Measurements from ENCODE around the gene PTMS.

The PTMS gene

DNA sequence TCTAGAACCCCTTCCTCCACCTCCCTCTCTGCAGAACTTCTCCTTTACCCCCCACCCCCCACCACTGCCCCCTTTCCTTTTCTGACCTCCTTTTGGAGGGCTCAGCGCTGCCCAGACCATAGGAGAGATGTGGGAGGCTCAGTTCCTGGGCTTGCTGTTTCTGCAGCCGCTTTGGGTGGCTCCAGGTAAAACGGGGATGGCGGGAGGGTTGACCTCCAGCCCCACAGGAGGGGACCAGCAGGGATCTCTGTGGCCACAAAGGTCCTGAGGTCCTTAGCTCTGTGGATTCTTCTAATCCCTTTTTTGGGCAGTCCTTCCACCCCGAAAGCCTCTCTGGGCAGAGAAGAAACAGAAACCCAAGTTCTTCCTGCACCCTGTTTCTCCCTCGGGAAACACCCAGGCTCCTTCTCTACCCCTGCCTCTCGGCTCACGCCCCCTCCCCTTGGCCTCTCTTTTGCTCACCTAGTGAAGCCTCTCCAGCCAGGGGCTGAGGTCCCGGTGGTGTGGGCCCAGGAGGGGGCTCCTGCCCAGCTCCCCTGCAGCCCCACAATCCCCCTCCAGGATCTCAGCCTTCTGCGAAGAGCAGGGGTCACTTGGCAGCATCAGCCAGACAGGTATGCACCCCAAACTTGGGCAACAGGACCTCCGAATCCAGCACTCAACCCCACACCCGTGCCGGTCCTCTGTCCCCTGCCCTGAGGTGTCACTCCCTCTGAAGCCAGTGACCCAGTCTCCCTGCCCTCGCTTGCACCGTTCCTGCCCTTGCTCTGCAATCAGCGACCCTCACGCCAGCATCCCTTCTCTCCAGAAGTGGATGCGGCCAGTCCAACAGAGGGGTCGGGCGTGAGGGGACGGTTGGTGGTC lies 6.8 kb downstream of the PTMS start:
- DNase-seq = no peak

- no peak for DNase-seq
Measured at GRCh38 chr12:6773590-6774351, 7.6 kb downstream of the PTMS start.

- DNase-seq = no peak
Measured at GRCh38 chr12:6774499-6775062, 8.4 kb downstream of the PTMS start.

GRCh38 chr12:6775185-6776174 lies 9.3 kb downstream of the PTMS start:
- DNase-seq = no peak

- no peak for DNase-seq
Measured at GRCh38 chr12:6777386-6777785, 11.2 kb downstream of the PTMS start.

DNA sequence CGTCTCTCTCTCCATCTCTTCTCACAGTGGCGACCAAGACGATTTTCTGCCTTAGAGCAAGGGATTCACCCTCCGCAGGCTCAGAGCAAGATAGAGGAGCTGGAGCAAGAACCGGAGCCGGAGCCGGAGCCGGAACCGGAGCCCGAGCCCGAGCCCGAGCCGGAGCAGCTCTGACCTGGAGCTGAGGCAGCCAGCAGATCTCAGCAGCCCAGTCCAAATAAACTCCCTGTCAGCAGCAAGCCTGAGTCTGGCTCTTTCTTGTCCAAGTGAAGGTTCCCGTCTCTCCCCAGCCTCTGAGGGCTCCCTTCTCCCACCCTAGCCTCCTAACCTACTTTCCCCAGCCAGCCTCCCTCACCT lies 12.0 kb downstream of the PTMS start:
- DNase-seq = no peak

DNA sequence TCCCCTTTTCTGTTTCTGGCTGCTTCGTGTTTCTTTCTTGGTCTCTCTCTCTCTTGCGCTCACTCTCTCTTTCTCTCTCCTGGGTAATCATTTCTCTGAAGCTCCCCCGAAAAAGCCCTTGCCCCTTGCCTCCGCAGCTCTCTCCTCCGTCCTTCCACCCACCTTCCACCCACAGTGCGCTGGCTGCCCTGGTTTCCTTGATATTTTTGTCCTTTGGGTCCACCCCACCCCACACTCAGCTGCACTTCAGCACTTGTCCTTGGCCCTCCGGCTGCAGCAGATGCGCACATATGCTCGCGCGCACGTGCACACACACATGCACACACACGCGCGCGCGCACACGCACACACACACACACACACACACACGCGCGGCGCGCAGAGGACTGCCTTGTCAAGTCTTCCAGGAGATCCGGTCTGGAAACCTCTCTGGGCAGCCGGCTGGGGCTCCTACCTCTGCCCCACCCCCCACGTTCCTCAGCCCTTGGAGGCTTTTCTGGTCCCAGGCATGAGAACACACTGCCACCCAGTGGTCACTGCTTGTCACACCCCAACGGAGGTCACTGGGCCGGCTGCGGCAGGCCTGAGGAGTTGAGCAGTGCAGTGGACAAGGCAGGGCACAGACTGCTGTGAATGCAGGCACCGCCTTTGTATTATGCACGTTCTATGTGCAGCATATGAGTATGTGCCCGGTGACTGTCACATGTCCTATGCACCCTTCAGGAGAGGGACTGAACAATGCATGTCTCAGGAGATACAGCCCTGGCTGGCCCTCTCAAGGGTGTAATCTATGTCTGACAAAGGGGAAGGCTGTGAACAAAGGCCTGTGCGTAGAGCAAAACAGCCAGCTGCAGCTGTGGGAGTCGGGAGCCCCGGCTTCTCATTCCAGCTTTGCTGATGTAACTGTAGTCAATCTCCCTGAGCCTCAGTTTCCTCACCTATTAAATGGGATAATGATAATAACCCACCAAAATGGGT lies 12.7 kb downstream of the PTMS start:
- peak; percentile 77 for DNase-seq

- no peak for DNase-seq
Measured at GRCh38 chr12:6779708-6780432, 13.7 kb downstream of the PTMS start.

DNA sequence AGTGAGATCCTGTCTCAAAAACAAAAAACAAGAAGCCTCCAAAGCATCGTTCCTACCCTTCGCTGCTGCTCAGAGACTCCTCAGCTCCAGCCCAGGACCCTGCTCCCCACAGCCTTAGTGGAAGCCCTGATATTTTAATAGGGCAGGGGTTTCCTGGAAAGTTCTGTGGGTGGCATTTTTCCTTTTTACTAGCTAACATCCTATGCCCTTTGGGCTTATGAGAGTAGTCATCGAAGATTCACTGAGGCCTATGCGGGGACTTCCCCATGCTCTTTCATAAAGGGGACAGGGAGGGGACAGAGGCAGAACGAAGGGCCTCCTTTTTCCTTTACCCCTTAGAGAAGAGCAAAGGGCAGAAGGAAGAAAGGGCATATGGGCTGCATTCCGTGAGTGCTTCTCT lies 14.4 kb downstream of the PTMS start:
- DNase-seq = no peak

DNA sequence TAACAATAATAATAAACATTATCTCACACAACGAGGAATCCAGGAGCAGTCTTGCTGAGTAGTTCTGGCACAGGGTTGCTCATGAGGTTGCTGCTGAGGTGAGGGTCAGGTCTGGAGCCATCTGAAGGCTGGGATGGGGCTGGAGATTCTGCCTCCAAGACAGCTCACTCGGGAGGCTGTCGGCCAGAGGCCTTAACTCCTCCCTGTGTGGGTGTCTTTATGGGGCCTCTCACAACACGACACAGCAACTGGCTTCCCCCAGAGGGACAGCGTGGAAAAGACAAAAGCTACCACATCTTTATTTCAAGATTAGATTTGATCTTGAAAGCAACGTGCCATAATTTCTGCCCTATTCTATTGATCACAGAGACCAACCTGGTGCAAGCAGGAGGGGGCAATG lies 16.0 kb downstream of the PTMS start:
- DNase-seq = no peak

GRCh38 chr12:6782850-6783566 lies 16.8 kb downstream of the PTMS start:
- DNase-seq = no peak

- no peak for DNase-seq
Measured at GRCh38 chr12:6783828-6784227, 17.7 kb downstream of the PTMS start.

DNA sequence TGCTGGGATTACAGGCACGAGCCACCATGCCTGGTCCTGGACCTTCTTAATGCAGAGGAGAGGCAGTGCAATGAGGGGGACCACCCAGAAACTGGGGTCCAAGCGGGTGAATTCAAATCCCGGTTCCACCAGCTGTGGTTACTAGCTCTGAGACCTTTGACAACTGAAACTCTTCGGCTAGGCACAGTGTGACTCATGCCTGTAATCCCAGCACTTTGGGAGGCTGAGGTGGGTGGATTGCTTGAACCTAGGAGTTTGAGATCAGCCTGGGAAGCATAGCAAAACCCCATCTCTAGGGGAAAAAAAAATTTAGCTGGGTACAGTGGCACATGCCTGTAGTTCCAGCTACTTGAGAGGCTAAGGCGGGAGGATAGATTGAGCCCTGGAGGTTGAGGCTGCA lies 18.1 kb downstream of the PTMS start:
- DNase-seq = no peak

DNA sequence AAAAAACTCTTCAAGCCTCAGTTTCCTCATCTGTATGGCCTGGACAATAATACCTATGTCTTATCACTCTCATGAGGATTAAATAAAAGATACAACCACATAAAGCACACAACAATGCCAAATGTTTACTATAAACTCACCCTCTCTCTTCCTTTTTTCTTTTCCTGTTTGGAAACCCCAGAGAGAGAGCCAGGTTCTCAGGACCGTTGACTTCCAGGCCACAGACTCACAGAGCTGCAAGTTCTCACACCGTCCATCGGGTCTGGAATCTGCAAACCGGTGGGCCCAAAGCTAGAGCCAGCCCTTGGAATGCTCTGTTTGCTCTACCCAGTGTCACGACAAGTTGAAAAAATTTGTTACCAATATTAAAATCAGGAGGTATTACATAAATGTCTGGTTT lies 18.6 kb downstream of the PTMS start:
- no peak for DNase-seq

GRCh38 chr12:6786416-6787094 lies 20.4 kb downstream of the PTMS start:
- no peak for DNase-seq

DNA sequence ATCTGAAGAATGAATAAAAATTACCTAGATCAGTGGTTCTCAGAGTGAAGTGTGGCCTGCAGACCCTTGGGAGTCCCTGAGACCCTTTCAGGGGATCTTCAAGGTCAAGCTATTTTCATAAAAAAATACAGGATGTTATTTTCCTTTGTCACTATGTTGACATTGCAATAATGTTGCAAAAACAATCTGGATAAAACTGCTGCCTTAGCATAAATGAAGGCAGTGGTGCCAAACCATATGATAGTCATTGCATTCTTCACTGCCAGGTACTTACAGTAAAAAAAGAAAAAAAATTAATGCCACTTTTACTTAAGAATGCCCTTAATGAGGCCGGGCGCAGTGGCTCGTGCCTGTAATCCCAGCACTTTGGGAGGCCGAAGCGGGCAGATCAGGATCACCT lies 21.1 kb downstream of the PTMS start:
- no peak for DNase-seq

GRCh38 chr12:6788972-6789924 lies 23.1 kb downstream of the PTMS start, which contains the start of gene CD4:
CD4 (plus strand) TSS chr12:6789528; CDS start chr12:6800139, 10,611 bp downstream.
- DNase-seq = no peak

GRCh38 chr12:6790496-6791150 lies 24.5 kb downstream of the PTMS start:
- no peak for DNase-seq
